GM18519 (cell line): ENCODE measurements around the gene TRIAP1.

Experiments used
- ATAC-seq: cut with Tn5 transposase; IDR thresholded peaks from one replicate; pipeline ENCODE4 v1.9.1; 2021; ENCODE audit warnings: mild to moderate bottlenecking, moderate library complexity; ENCODE audit not compliant: unreplicated experiment, low FRiP score

Gene TRIAP1

GRCh38 chr12:120437735-120438494 lies 8.3 kb downstream of the TRIAP1 start, which contains the start of gene COX6A1:
Gene COX6A1 (plus strand): TSS chr12:120438113. CDS start chr12:120438127, 14 bp downstream.
- peak; percentile 89 for ATAC-seq

GRCh38 chr12:120432772-120433525 lies 13.2 kb downstream of the TRIAP1 start:
- no peak for ATAC-seq

GRCh38 chr12:120429368-120429767 lies 16.8 kb downstream of the TRIAP1 start:
- ATAC-seq = no peak

GRCh38 chr12:120428597-120429229 lies 17.5 kb downstream of the TRIAP1 start:
- no peak for ATAC-seq

- no peak for ATAC-seq
These were observed 20.4 kb downstream of the TRIAP1 start for GRCh38 chr12:120425797-120426196.

GRCh38 chr12:120422892-120423456 lies 23.2 kb downstream of the TRIAP1 start:
- no peak for ATAC-seq

- ATAC-seq = no peak
These were observed 24.5 kb downstream of the TRIAP1 start for GRCh38 chr12:120421701-120422100.

GRCh38 chr12:120417917-120418580 lies 28.1 kb downstream of the TRIAP1 start:
- ATAC-seq = no peak

GRCh38 chr12:120416490-120417216 lies 29.5 kb downstream of the TRIAP1 start:
- ATAC-seq = no peak

GRCh38 chr12:120413901-120414695 lies 32.1 kb downstream of the TRIAP1 start:
- no peak for ATAC-seq

GRCh38 chr12:120412421-120412820 lies 33.8 kb downstream of the TRIAP1 start:
- ATAC-seq = no peak

GRCh38 chr12:120408771-120409170 lies 37.4 kb downstream of the TRIAP1 start:
- ATAC-seq = no peak

- ATAC-seq = no peak
These were observed 39.6 kb downstream of the TRIAP1 start for GRCh38 chr12:120406553-120406952.

- ATAC-seq = no peak
These were observed 40.1 kb downstream of the TRIAP1 start for GRCh38 chr12:120406069-120406468.

GRCh38 chr12:120404271-120404670 lies 41.9 kb downstream of the TRIAP1 start:
- no peak for ATAC-seq

GRCh38 chr12:120403869-120404268 lies 42.3 kb downstream of the TRIAP1 start:
- ATAC-seq = no peak

GRCh38 chr12:120402217-120402616 lies 44.0 kb downstream of the TRIAP1 start:
- ATAC-seq = no peak

- no peak for ATAC-seq
These were observed 46.7 kb downstream of the TRIAP1 start for GRCh38 chr12:120399531-120399930.
